ENCODE results near the gene NME3.

NME3 gene

DNA sequence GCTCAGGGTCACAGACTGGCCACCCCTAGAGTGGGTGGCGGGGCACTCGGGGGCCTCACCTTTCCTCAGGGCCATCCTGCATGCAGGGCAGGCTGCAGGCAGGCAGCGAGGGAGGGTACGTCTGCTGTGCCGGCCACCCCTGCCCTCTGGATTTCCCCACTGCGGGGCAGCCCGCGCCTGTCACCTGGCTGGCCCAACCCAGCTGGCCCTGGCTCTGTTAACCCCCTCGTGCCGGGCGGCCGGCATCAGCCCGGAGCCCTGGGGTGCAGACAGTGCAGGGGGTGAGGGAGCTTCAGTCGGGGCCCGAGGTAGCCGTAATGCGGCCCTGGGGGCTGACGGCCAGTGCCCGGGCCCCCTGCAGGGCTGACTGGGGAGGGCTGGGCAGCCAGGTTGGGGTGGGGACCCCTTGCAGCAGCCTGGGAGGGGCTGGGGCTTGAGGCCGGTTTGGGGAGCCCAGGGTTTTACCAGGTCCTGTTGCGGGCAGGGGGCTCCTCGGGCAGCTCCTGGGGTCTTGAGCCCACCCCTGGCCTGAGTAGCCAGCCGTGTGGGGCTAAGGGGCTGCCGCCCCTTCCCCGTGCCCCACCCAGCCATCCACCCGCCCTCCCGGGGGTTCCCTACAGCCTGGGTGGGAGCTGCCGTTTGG, 22.4 kb upstream of the NME3 start, which contains the start of gene IGFALS:
IGFALS (minus strand) TSS at position 128 of the 643 bp plus-strand sequence; CDS start at position 75, 53 bp downstream.
- no peak for DNase-seq (ENCODE audit: low read depth)

DNA sequence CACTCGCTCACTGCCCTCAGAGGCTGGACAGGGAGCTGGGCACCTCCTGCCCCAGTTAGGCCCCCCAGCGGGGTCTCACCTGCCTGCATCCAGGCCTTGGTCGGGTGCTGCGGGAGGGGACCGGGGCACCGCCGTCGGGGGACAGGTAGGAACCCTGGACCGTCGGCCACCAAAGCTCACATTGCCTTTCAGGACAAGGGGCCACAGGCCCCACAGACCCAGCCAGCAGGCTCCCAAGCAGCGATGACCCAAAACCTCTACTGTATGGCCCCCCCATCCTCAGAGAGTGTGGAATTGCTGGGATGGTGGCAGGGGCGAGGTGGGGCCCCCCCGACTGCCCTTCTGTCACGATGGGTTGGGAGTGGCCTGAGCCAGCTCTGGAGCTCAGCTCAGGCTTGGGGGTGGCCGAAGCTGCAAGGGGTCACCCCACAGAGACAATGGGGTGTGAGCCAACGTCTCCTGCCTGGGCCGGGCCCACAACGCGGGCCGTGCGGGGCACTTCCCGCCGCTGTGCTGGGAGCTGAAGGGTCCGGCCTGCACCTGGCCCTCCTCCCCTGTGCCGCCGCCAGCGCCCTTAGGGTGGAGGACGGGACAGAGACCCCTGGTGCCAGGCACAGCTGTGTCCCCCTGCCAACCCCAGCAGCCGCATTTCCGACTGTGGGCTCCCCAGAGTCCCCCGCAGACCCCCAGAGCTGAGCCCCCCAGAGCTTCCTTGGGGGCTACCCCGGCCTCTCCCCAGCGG, 21.7 kb upstream of the NME3 start:
- no peak for DNase-seq (ENCODE audit: low read depth)

DNA sequence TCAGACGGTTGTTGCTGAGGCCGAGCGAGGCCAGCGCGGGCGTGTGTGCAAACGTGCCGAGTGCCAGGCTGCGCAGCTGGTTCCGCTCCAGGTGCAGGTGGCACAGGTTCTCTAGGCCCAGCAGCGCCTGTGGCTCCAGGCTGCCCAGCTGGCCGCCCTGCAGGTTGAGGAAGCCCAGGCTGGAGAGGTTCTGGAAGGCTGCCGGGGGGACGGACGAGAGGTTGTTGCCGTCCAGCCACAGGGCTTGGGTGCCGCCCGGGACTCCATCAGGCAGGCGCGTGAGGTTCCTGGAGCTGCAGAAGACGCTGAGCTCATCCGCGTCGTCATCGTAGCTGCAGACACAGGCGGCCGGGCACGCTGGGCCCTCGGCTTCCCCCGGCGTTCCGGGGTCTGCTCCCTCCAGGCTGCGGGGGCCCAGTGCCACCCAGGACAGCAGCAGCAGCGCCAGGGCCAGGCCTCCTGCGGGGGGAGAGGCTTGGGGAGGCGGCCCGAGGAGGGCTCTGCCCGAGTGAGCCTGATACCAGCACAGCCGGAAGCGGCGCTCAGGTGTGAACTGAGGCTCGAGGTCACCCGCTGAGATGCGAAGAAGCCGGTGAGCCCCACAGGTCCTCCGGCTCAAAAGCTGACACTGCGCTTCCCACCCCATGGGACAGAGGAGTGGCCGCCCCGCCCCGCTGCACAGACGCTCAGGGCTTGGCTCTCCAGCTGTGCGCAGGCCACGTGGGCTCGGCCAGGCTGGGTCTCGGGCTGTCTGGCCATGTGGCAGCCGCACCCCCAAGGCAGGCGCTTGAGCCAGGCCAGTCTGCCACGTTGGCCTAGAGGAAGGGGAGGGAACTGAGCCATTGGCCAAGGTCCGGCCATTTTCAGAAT, 20.8 kb upstream of the NME3 start:
- DNase-seq (ENCODE audit: low read depth), result no peak

DNA sequence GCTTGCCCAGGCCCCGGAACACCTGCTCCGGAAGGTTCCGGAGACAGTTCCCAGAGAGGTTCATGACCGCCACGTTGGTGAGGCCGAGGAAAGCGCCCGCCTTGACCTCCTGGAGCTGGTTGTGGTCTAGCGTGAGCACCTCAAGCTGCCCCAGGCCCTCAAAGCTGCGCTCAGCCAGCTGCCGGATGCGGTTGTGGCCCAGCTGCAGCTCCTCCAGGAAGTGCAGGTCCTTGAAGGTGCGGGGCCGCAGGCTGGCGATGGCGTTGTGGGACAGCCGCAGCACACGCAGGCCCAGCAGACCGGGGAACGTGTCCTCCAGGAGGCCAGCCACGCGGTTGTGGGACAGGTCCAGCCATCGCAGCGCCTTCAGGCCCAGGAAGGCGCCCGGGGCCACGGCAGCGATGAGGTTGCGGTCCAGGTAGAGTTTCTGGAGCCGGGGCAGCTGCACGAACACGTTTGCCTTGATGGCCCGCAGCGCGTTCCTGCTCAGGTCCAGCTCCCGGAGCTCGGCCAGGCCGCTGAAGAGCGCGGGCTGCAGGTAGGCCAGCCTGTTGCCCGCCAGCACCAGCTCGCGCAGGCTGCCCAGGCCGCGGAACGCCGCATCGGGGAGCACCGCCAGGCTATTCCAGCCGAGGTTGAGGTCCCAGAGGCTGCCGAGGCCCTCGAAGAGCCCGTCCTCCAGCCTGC, 20.1 kb upstream of the NME3 start:
- no peak for DNase-seq (ENCODE audit: low read depth)

DNA sequence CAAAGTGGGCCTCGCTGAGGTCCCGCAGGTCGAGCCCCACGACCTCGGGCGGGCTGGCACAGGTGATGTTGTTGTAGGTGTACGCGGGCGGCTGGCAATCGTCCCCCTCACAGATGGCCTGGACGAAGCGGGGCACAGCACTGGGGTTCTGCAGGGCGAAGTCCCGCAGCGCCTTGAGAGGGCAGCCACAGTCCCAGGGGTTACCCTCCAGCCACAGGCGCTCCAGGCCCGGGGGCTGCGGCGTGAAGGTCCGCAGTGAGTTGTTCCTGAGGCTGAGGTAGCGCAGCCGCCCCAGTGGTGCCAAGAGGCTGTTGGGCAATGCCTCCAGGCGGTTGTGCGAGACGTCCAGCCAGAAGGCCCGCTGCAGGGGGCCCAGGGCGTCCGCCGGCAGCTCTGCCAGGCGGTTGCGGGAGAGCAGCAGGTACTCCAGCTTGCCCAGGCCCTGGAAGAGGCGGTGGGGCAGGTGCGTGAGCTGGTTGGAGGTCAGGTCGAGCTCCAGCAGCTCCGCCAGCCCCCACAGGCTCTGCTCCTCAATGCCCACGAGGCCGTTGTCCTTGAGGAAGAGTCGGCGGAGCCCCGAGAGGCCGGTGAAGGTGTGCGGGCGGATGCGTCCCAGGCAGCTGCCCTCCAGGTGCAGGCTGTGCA, 19.4 kb upstream of the NME3 start:
- DNase-seq (ENCODE audit: low read depth), result no peak

DNA sequence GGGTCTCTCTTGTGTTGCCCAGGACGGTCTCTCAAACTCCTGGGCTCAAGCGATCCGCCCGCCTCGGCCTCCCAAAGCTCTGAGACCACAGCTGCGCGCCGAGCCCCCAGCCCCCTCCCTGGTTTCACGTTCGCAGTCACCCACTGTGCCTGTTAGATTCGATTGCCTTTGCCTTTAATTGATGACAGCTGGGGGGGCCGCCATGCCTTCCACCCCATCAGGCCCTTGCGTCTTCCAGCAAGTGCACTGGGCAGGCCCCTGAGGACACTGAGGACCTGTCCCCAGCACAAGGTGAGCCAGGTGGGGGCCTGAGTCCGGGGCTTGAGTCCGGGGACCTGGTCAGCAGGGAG, 18.9 kb upstream of the NME3 start:
- DNase-seq (ENCODE audit: low read depth), result no peak

DNA sequence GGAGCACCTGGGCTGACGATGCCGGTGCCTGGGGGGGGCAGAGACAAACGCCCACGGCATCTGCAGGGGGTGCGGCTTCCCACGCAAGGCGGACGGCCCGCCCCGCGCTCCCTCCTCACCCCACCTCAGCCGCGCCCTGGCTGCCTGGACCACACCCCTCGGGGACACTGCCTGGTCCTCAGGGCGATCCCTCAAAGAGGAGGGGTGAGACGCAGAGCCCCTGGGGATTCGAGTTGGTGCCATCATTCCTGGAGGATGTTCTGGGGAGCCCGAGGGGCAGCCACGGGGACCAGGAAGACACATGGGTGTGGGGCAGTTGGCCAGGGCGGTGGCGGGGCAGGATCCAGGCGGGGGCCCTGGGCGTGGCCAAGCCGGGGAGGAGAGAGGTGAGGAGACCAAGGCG, 18.3 kb upstream of the NME3 start:
- DNase-seq (ENCODE audit: low read depth), result no peak

DNA sequence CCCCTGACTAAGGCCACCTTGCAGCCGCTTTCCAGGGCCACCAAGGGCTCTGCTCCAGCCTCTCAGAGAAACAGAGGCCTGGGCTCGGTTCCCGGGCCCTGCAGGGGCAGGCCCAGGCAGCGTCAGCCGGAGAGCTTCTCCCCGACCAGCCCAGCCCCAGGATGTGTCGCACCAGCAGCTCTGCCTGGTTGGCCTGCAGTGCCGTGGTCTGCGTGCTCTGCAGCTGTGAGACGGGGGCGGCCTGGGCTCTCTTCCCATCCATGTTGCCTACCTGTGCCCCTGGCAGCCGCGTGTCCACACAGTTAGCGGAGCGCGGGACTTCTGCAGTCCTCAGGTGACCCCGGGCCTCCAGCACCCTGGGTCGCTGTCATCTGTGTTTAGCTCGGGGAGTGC, 17.4 kb upstream of the NME3 start:
- no peak for DNase-seq (ENCODE audit: low read depth)

DNA sequence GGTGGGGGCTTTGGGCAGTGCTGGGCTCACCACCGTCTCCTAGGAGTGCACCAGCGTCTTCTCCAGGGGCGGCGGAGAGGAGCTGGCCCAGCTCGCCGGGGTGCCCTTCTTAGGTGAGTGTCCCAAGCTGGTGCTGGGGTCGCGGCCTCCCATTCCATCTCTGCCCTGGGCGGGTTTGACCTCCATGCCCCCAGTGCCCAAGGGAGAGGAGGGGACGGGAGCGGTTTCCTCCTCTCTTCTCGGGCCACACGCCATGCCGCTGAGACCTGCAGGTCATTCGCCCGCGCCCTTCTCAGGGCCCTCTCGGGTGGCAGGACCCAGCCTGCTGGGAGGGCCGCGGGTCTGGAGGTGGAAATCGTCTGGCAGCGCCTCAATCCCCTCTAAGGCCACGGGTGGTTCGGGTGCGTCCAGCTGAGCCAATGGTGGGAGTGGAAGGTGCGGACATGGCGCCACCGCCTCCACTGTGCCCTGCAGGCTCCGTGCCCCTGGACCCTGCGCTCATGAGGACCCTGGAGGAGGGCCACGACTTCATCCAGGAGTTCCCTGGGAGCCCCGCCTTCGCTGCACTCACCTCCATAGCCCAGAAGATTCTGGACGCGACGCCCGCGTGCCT, 16.9 kb upstream of the NME3 start:
- DNase-seq (ENCODE audit: low read depth), result no peak

DNA sequence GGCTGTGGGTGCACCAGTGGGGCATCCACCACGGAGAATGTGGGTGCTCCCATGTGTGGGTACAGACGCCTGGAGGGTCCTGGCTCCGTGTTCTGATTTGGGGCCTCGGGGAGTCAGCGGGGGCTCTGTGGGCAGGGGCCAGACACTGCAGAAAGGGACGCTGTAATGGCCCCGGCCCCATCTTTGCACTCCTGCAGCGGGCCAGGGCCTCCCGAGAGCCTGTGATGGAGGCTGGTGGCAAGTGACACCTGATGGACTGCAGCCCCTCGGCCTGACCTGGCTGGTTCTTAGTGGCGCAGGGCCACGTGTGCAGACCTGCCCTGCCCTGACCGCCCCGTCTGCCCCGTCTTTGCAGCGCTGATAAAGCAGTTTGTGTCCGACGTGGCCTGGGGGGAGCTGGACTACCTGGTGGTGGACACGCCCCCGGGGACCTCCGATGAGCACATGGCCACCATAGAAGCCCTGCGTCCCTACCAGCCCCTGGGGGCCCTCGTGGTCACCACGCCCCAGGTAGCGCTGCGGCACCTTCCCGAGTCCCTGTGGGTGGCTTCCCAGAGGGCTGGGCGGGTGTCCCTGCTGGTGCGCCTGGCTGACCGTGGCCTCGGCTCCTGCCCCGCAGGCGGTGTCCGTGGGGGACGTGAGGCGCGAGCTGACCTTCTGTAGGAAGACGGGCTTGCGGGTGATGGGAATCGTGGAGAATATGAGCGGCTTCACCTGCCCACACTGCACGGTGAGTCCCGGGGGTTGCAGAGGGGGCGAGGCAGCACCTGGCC, 16.2 kb upstream of the NME3 start:
- no peak for DNase-seq (ENCODE audit: low read depth)

DNA sequence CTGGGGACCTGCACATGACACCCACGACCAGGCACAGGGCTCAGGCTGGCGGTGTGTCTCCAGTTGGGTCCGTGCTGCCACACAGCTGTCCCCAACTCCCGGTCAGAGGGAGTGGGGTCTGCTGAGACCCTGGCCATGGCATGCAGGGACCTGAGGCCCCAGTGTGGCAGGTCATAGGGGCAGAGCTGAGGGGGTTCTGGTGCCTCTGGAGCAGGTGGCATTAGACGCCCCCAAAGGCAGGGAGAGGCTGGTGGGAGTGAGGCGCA, 15.6 kb upstream of the NME3 start:
- no peak for DNase-seq (ENCODE audit: low read depth)

DNA sequence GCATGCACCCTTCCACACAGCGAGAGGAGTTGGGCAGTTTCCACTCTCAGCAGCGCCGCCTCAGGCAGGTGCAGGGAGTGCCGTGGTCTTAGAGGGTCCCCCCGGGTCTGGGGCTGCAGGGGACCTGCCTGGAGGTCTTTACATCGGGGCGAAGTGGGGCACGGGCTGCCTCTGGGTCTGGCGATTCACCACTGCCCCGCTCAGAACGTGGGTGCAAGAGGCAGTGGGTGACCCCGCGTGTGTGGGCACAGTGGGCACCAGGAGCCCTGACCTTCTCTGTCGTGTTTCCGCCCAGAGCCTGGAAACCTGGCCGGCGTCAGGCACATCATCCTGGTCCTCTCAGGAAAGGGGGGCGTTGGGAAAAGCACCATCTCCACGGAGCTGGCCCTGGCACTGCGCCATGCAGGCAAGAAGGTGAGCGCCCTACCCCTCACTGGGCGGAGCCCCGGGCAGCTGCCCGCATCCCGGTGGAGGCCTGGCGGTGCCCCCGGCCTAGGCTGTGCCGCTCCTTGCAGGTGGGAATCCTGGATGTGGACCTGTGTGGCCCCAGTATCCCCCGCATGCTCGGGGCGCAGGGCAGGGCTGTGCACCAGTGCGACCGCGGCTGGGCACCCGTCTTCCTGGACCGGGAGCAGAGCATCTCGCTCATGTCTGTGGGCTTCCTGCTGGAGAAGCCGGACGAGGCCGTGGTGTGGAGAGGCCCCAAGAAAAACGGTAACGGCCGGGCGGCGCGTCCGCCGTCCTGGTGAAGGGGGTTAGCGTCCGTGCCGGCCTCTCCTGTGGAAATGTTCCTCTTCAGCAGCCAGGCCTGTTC, 15.1 kb upstream of the NME3 start:
- no peak for DNase-seq (ENCODE audit: low read depth)

DNA sequence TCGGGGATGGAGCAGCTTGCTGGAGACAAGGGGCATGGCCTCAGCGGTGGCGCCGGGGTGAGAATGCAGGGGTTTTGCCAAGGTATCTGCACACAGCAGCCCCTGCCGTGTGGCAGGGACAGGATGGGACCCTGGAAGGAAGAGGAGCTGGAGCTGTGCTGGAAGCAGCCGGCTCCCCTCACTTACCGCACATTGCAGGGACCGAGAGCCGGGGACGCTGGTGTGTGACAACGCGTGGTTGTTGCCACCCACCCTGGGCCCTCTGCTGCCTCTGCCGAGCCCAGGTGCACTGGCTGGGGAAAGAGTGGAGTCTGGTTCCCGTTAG, 14.5 kb upstream of the NME3 start:
- no peak for DNase-seq (ENCODE audit: low read depth)

DNA sequence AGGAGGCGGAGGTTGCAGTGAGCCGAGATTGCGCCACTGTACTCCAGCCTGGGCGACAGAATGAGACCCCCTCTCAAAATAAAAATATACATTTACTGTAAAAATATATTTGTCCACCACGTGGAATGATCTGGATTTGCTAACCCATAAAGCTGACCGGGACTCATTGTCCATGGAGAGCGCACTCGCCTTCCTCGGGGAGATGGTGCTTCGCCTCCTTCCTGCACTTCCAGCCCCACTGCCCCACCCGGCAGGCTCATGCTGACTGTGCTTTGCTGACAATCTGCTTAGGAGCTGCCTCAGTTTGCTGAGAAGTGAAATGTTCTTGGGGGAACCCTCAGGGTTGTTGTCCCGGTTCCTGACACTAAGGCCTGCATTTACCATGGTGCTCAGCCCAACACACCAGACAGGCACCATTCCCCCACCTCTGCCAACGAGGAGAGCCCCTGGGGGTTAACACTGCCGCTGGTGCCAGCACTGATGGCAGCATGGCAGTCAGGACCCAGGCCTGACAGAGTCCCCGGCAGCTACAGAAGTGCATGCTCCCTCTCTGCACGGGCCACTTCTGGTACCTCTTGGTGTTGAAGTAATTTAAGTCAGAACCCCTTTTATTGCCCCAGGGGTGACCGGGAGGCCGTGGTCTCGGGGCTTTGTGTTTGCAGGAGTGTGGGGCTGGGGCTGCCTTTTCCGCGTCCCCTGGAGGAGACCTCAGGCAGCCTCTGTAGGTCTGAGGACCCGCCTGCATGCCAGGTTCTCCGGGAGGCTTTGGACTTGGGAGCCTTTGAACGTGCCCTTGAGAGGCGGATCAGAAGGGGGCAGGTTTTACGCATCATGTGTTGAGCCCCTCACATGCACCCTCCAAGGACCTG, 13.9 kb upstream of the NME3 start:
- DNase-seq (ENCODE audit: low read depth), result no peak

DNA sequence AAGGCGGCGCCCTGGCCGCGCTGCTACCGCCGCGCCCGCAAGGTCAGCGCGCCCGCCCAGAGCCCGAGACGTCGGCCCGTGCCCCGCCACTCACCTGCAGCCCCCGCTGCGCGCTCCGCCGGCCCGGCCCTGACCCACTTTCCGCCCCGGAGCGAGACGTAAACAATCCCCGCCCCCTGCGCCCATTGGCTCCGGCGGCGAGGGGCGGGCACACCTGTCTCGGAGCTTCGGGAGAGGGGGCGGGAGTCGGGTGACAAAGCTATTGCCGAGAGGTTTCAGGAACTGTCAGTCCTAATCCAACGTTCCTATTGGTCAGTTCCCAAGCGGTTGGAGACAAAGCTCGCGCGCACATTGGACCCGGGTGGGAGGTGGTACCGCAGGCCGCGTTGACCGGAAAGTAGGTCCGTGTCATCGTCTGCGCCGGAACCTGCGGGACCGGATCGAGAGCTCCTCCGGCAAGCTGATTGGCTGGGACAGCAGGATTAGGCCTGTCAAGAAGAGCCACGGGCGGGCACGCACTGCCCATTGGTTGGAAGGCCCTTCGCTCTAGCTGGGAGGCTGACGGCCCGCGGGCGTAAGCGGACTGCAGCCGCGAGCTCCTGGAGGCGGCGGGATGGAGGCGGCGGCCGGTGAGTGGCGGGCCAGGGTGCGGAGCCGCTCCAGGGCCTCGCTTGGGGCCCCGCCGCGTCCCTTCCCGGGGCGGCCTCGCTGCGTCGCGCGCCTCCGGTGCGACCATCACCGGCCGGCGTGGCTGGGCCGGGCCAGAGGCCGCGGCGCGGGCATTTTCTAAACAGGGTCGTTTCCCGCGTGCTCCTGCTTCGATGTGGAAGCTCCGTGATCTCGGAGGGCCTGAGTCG, 11.3 kb upstream of the NME3 start, which contains the start of the genes NUBP2 and SPSB3:
NUBP2 (plus strand) TSS at position 553 of the 857 bp plus-strand sequence; CDS start at position 614, 61 bp downstream.
SPSB3 (minus strand) TSS at position 164 of the 857 bp plus-strand sequence. CDS start 1,088 bp downstream, outside the sequence.
- peak; percentile 98 for DNase-seq (ENCODE audit: low read depth)

DNA sequence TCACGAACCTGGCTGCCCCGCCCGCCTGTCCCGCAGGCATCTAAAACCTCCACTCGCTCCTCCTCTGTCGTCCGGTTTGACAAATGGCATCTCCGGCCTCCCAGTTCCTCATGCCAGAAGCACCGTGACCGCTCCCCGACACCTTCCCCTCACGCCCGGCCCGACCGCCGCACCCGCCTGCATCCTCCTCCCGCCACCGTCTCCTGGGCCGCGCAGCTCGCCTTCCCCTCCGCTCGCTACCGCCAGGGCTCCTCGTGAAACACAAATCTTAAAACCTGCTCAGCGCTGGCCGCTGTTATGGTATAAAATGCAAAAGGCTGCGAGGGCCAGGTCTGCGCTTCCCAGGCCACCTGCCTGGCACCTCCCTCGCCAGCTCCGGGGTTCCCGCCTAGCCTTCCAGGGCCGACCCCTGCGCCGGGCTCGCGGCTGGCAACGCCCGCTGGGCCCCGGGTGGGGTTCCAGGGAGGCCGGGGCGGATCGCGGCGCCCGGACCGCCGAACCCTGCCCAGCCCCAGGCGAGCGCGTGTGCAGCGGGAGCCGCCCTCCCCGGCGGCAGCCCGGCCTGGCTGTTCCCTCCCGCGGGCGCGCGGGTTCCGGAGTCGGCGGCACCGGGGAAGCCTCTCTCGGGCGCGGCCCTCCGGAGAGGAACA, 10.5 kb upstream of the NME3 start:
- DNase-seq (ENCODE audit: low read depth), result no peak

DNA sequence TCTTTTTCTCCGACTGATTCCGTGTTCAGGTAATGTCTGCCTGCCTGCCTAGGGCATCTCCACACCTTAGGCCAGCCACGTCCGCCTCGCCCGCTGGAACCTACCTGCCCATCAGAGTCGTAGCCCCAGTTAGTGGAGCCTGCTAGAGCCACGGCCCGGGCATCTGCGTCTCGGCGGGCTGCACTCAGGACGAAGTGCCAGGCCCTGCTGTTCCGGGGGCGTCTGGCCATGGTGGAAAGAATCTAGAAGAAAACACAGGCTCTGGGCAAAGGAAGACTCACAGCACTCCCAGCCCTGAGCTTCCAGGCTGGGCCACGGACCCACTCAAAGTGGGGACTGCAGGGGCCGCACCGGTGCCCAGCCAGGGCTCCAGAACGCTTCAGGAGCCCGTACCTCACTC, 9.9 kb upstream of the NME3 start:
- DNase-seq (ENCODE audit: low read depth), result no peak
